ENCODE data around the gene SLC17A1. TPM values are rescaled to one million over a fixed set of nuclear protein-coding genes. Genes with fewer than 3 reads are reported as not detected.

The SLC17A1 gene
- total and polyA plus RNA-seq, 4 donors, result 0.12 TPM; not detected in 3

GRCh38 chr6:25774120-25774715 is 57.6 kb downstream of the SLC17A1 start:
- Histone ChIP-seq H3K9me3 (ENCODE audit: control insufficient read depth, insufficient read depth, low read length) (no peaks in the 10 kb centered on the region), H3K4me1 (ENCODE audit: control insufficient read depth, insufficient read depth, low read length) (no peaks in the 10 kb centered on the region), H3K36me3 (ENCODE audit: control insufficient read depth, insufficient read depth, low read length) (no peaks in the 10 kb centered on the region), H3K27me3 (ENCODE audit: control insufficient read depth, insufficient read depth, low read length) (no peaks in the 10 kb centered on the region), H3K4me3 (ENCODE audit: low read depth, low read length) (no peak overlapping the region), H3K27ac (ENCODE audit: low read depth, low read length) (no peak overlapping the region)
- DNase-seq (ENCODE audit: low read depth in 4 of 6, low spot score in 6 of 6), result peak in 2 of 6 donors; percentile 3 to 8
- 57% methylated on average over 1 of the region's 2 CpGs for WGBS (ENCODE audit: insufficient coverage)

GRCh38 chr6:25769983-25770382 is 61.9 kb downstream of the SLC17A1 start:
- Histone ChIP-seq H3K9me3 (ENCODE audit: control insufficient read depth, insufficient read depth, low read length) (no peaks in the 10 kb centered on the region), H3K4me1 (ENCODE audit: control insufficient read depth, insufficient read depth, low read length) (no peaks in the 10 kb centered on the region), H3K4me3 (ENCODE audit: low read depth, low read length) (no peak overlapping the region), H3K36me3 (ENCODE audit: control insufficient read depth, insufficient read depth, low read length) (no peaks in the 10 kb centered on the region), H3K27ac (ENCODE audit: low read depth, low read length) (no peak overlapping the region), H3K27me3 (ENCODE audit: control insufficient read depth, insufficient read depth, low read length) (no peaks in the 10 kb centered on the region)
- no peak for DNase-seq (ENCODE audit: low read depth in 4 of 6, low spot score in 6 of 6)
- WGBS (ENCODE audit: insufficient coverage), result no CpG with 5 or more reads among the region's 2 CpGs

- no peaks in the 10 kb centered on the region for H3K36me3 ChIP-seq (ENCODE audit: control insufficient read depth, insufficient read depth, low read length)
- DNase-seq (ENCODE audit: low read depth in 4 of 6, low spot score in 6 of 6), result no peak
- 94% methylated on average over 1 of the region's 1 CpG for WGBS (ENCODE audit: insufficient coverage)
- H3K27me3 ChIP-seq (ENCODE audit: control insufficient read depth, insufficient read depth, low read length), result no peaks in the 10 kb centered on the region
- H3K9me3 ChIP-seq (ENCODE audit: control insufficient read depth, insufficient read depth, low read length), result no peaks in the 10 kb centered on the region
- H3K4me3 ChIP-seq (ENCODE audit: low read depth, low read length), result no peak overlapping the region
- H3K27ac ChIP-seq (ENCODE audit: low read depth, low read length), result no peak overlapping the region
- H3K4me1 ChIP-seq (ENCODE audit: control insufficient read depth, insufficient read depth, low read length), result no peaks in the 10 kb centered on the region
Observed at GRCh38 chr6:25768566-25768965, 63.3 kb downstream of the SLC17A1 start.

GRCh38 chr6:25764611-25765010 is 67.2 kb downstream of the SLC17A1 start:
- Histone ChIP-seq H3K27me3 (ENCODE audit: control insufficient read depth, insufficient read depth, low read length) (no peaks in the 10 kb centered on the region), H3K9me3 (ENCODE audit: control insufficient read depth, insufficient read depth, low read length) (no peaks in the 10 kb centered on the region), H3K4me3 (ENCODE audit: low read depth, low read length) (no peak overlapping the region), H3K36me3 (ENCODE audit: control insufficient read depth, insufficient read depth, low read length) (no peaks in the 10 kb centered on the region), H3K27ac (ENCODE audit: low read depth, low read length) (no peak overlapping the region), H3K4me1 (ENCODE audit: control insufficient read depth, insufficient read depth, low read length) (no peaks in the 10 kb centered on the region)
- no peak for DNase-seq (ENCODE audit: low read depth in 4 of 6, low spot score in 6 of 6)
- 80% methylated on average over 2 of the region's 2 CpGs for WGBS (ENCODE audit: insufficient coverage)

- no peak for DNase-seq (ENCODE audit: low read depth in 4 of 6, low spot score in 6 of 6)
- no peak overlapping the region for H3K27ac ChIP-seq (ENCODE audit: low read depth, low read length)
- no peak overlapping the region for H3K4me3 ChIP-seq (ENCODE audit: low read depth, low read length)
- H3K27me3 ChIP-seq (ENCODE audit: control insufficient read depth, insufficient read depth, low read length), result no peaks in the 10 kb centered on the region
- 67% methylated on average over 4 of the region's 6 CpGs for WGBS (ENCODE audit: insufficient coverage)
- H3K9me3 ChIP-seq (ENCODE audit: control insufficient read depth, insufficient read depth, low read length), result no peaks in the 10 kb centered on the region
- H3K4me1 ChIP-seq (ENCODE audit: control insufficient read depth, insufficient read depth, low read length), result no peaks in the 10 kb centered on the region
- H3K36me3 ChIP-seq (ENCODE audit: control insufficient read depth, insufficient read depth, low read length), result no peaks in the 10 kb centered on the region
Observed at GRCh38 chr6:25757936-25758642, 73.8 kb downstream of the SLC17A1 start.

GRCh38 chr6:25756382-25757363 is 75.2 kb downstream of the SLC17A1 start:
- H3K4me3 ChIP-seq (ENCODE audit: low read depth, low read length), result no peak overlapping the region

GRCh38 chr6:25755483-25755882 is 76.4 kb downstream of the SLC17A1 start:
- H3K4me3 ChIP-seq (ENCODE audit: low read depth, low read length), result no peak overlapping the region
- H3K36me3 ChIP-seq (ENCODE audit: control insufficient read depth, insufficient read depth, low read length), result no peaks in the 10 kb centered on the region
- no peaks in the 10 kb centered on the region for H3K9me3 ChIP-seq (ENCODE audit: control insufficient read depth, insufficient read depth, low read length)
- no peak for DNase-seq (ENCODE audit: low read depth in 4 of 6, low spot score in 6 of 6)
- H3K4me1 ChIP-seq (ENCODE audit: control insufficient read depth, insufficient read depth, low read length), result no peaks in the 10 kb centered on the region
- H3K27me3 ChIP-seq (ENCODE audit: control insufficient read depth, insufficient read depth, low read length), result no peaks in the 10 kb centered on the region
- 100% methylated on average over 1 of the region's 1 CpG for WGBS (ENCODE audit: insufficient coverage)
- H3K27ac ChIP-seq (ENCODE audit: low read depth, low read length), result no peak overlapping the region

More at GRCh38 chr6:25756382-25757363, 75.2 kb downstream of the SLC17A1 start:
- Histone ChIP-seq H3K36me3 (ENCODE audit: control insufficient read depth, insufficient read depth, low read length) (no peaks in the 10 kb centered on the region), H3K4me1 (ENCODE audit: control insufficient read depth, insufficient read depth, low read length) (no peaks in the 10 kb centered on the region), H3K9me3 (ENCODE audit: control insufficient read depth, insufficient read depth, low read length) (no peaks in the 10 kb centered on the region), H3K27ac (ENCODE audit: low read depth, low read length) (no peak overlapping the region), H3K27me3 (ENCODE audit: control insufficient read depth, insufficient read depth, low read length) (no peaks in the 10 kb centered on the region)
- DNase-seq (ENCODE audit: low read depth in 4 of 6, low spot score in 6 of 6), result no peak
- 80% methylated on average over 2 of the region's 9 CpGs for WGBS (ENCODE audit: insufficient coverage)

- no peak within 1 kb of the TSS for H3K27ac ChIP-seq (ENCODE audit: low read depth, low read length)
- H3K4me1 ChIP-seq (ENCODE audit: control insufficient read depth, insufficient read depth, low read length), result no peaks in the 10 kb centered on the region
- H3K36me3 ChIP-seq (ENCODE audit: control insufficient read depth, insufficient read depth, low read length), result no peaks in the 10 kb centered on the region
- no peak for DNase-seq (ENCODE audit: low read depth in 4 of 6, low spot score in 6 of 6)
- no peak within 1 kb of the TSS for H3K4me3 ChIP-seq (ENCODE audit: low read depth, low read length)
- no peaks in the 10 kb centered on the region for H3K27me3 ChIP-seq (ENCODE audit: control insufficient read depth, insufficient read depth, low read length)
- no peaks in the 10 kb centered on the region for H3K9me3 ChIP-seq (ENCODE audit: control insufficient read depth, insufficient read depth, low read length)
Observed at GRCh38 chr6:25754535-25754934, 77.3 kb downstream of the SLC17A1 start, which contains the start of gene SLC17A4. Gene SLC17A4 (plus strand): TSS chr6:25754742. CDS start chr6:25761963, 7,221 bp downstream.

GRCh38 chr6:25753079-25753478 is 78.8 kb downstream of the SLC17A1 start:
- Histone ChIP-seq H3K4me3 (ENCODE audit: low read depth, low read length) (no peak overlapping the region), H3K9me3 (ENCODE audit: control insufficient read depth, insufficient read depth, low read length) (no peaks in the 10 kb centered on the region), H3K4me1 (ENCODE audit: control insufficient read depth, insufficient read depth, low read length) (no peaks in the 10 kb centered on the region)

More at GRCh38 chr6:25753079-25753478, 78.8 kb downstream of the SLC17A1 start:
- no peaks in the 10 kb centered on the region for H3K36me3 ChIP-seq (ENCODE audit: control insufficient read depth, insufficient read depth, low read length)
- no peaks in the 10 kb centered on the region for H3K27me3 ChIP-seq (ENCODE audit: control insufficient read depth, insufficient read depth, low read length)
- no peak for DNase-seq (ENCODE audit: low read depth in 4 of 6, low spot score in 6 of 6)
- no peak overlapping the region for H3K27ac ChIP-seq (ENCODE audit: low read depth, low read length)

All from spinal cord (tissue), 10 donors.